Neural progenitor cell (in vitro differentiated cells): ENCODE data around the gene CPNE8. TPM values are rescaled to one million over a fixed set of nuclear protein-coding genes. Genes with fewer than 3 reads are reported as not detected.

ENCODE experiments used
- DNase-seq: peaks from one replicate; pipeline ENCODE4 v3.0.0-alpha.2; 2016; ENCODE audit warnings: low spot score
- H2AFZ ChIP-seq: fragments of 200-600 bp; sonication (generic); replicated peaks from 2 replicates; pipeline ENCODE4 v1.6.1; 2016; ENCODE audit warnings: antibody characterized with exemption
- H3F3A ChIP-seq: fragments of 200-600 bp; sonication (generic); 2 replicates; pipeline ENCODE4 v1.6.1; 2016; ENCODE audit warnings: antibody characterized with exemption, low read depth
- H3K27ac ChIP-seq: fragments of 200-600 bp; sonication (generic); 2 replicates; pipeline ENCODE4 v1.5.1; 2016; ENCODE audit warnings: mild to moderate bottlenecking
- H3K27me3 ChIP-seq: fragments of 200-600 bp; sonication (generic); 2 replicates; pipeline ENCODE4 v1.6.1; 2016; ENCODE audit warnings: mild to moderate bottlenecking, moderate library complexity
- H3K36me3 ChIP-seq: fragments of 200-600 bp; sonication (generic); 2 replicates; pipeline ENCODE4 v1.5.1; 2016
- H3K4me1 ChIP-seq: fragments of 200-600 bp; sonication (generic); 2 replicates; pipeline ENCODE4 v1.6.1; 2016; ENCODE audit warnings: mixed run types
- H3K4me2 ChIP-seq: fragments of 200-600 bp; sonication (generic); 2 replicates; pipeline ENCODE4 v1.6.1; 2016
- H3K4me3 ChIP-seq: fragments of 200-600 bp; sonication (generic); 2 replicates; pipeline ENCODE4 v1.5.1; 2016
- H3K79me2 ChIP-seq: fragments of 200-600 bp; sonication (generic); 2 replicates; pipeline ENCODE4 v1.6.1; 2016; ENCODE audit warnings: low read depth
- H3K9ac ChIP-seq: fragments of 200-600 bp; sonication (generic); 2 replicates; pipeline ENCODE4 v1.6.1; 2016
- H3K9me3 ChIP-seq: fragments of 200-600 bp; sonication (generic); 2 replicates; pipeline ENCODE4 v1.5.1; 2016; ENCODE audit warnings: low read depth
- H4K20me1 ChIP-seq: fragments of 200-600 bp; sonication (generic); 2 replicates; pipeline ENCODE4 v1.6.1; 2016; ENCODE audit warnings: low read depth
- H3K27ac Mint-ChIP-seq: 3 replicates; pipeline ENCODE4 v1.8.0; 2021; ENCODE audit warnings: mixed read lengths
- H3K27me3 Mint-ChIP-seq: 2 replicates; pipeline ENCODE4 v1.8.0; 2022; ENCODE audit warnings: low read depth, mild to moderate bottlenecking, inconsistent platforms, moderate library complexity, mixed read lengths; ENCODE audit not compliant: insufficient read depth
- H3K36me3 Mint-ChIP-seq: 3 replicates; pipeline ENCODE4 v1.8.0; 2021; ENCODE audit warnings: mixed read lengths
- H3K4me1 Mint-ChIP-seq: 3 replicates; pipeline ENCODE4 v1.8.0; 2021; ENCODE audit warnings: mixed read lengths
- H3K4me3 Mint-ChIP-seq: 3 replicates; pipeline ENCODE4 v1.8.0; 2021; ENCODE audit warnings: mild to moderate bottlenecking, moderate library complexity, mixed read lengths
- H3K9me3 Mint-ChIP-seq: 3 replicates; pipeline ENCODE4 v1.8.0; 2020; ENCODE audit warnings: mixed read lengths
- EZH2 ChIP-seq: fragments of 200-600 bp; sonication (generic); IDR thresholded peaks from 2 replicates; pipeline ENCODE4 v1.6.1; 2017; ENCODE audit warnings: antibody characterized with exemption, mild to moderate bottlenecking, moderate library complexity
- EZH2phosphoT487 ChIP-seq: fragments of 200-600 bp; sonication (generic); IDR thresholded peaks from 2 replicates; pipeline ENCODE4 v1.6.1; 2017; ENCODE audit warnings: antibody characterized with exemption
- total RNA-seq: library from RNA; depleted of rRNA; stranded (reverse); fragments of >200 nt; gene quantifications from 2 replicates; pipeline ENCODE4 v1.2.3, GENCODE V29; 2015; ENCODE audit warnings: low replicate concordance
- TF ChIP-seq, protein P1 (sequence below): fragments of 200-600 bp; sonication (generic); IDR thresholded peaks from 2 replicates; pipeline ENCODE4 v1.5.1; 2017; ENCODE audit warnings: antibody characterized with exemption, mild to moderate bottlenecking

Gene CPNE8
- total RNA-seq, 1 donor from 2014 or later, result 19.5 TPM

DNA sequence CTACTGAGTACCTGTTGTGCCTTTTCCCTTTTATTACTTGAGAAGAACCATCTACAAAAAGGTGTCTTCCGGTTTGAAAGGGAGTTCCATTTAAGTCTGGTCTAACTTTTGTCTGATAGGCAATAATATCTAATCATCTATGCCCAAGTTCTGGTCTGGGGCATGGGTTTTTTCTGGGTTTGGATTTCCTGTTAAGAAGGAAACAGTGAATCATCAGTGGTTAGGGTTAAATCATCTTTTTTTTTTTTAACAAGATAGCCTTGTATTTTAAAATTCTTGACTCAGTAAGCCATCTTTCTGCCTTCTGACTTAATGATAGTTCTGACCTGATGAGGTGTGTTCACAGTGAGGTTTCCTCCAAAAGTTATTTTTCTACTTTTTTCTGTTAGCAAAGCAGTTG lies 29.3 kb upstream of the CPNE8 start:
- peaks cover 2% of the 10 kb centered on the region for H3K4me1 Mint-ChIP-seq
- H3K27ac ChIP-seq, result no peak overlapping the region
- H3K9ac ChIP-seq, result no peak overlapping the region
- no peaks in the 10 kb centered on the region for H3K36me3 Mint-ChIP-seq
- H3K9me3 ChIP-seq, result no peaks in the 10 kb centered on the region
- no peaks in the 10 kb centered on the region for H3K79me2 ChIP-seq
- H2AFZ ChIP-seq, result no peak overlapping the region
- H3K4me2 ChIP-seq, result no peak overlapping the region
- DNase-seq, result no peak
- peaks cover 2% of the 10 kb centered on the region for H3K27me3 Mint-ChIP-seq
- no peaks in the 10 kb centered on the region for H3K4me1 ChIP-seq
- no peak overlapping the region for H3K4me3 ChIP-seq
- TF ChIP-seq EZH2phosphoT487 (no peak), EZH2 (no peak)
- TF ChIP-seq, protein P1, sequence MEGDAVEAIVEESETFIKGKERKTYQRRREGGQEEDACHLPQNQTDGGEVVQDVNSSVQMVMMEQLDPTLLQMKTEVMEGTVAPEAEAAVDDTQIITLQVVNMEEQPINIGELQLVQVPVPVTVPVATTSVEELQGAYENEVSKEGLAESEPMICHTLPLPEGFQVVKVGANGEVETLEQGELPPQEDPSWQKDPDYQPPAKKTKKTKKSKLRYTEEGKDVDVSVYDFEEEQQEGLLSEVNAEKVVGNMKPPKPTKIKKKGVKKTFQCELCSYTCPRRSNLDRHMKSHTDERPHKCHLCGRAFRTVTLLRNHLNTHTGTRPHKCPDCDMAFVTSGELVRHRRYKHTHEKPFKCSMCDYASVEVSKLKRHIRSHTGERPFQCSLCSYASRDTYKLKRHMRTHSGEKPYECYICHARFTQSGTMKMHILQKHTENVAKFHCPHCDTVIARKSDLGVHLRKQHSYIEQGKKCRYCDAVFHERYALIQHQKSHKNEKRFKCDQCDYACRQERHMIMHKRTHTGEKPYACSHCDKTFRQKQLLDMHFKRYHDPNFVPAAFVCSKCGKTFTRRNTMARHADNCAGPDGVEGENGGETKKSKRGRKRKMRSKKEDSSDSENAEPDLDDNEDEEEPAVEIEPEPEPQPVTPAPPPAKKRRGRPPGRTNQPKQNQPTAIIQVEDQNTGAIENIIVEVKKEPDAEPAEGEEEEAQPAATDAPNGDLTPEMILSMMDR, result no peak
- no peaks in the 10 kb centered on the region for H4K20me1 ChIP-seq
- no peaks in the 10 kb centered on the region for H3K36me3 ChIP-seq
- H3K9me3 Mint-ChIP-seq, result peaks cover 2% of the 10 kb centered on the region
- H3K27ac Mint-ChIP-seq, result no peak overlapping the region
- no peaks in the 10 kb centered on the region for H3K27me3 ChIP-seq
- no peak overlapping the region for H3K4me3 Mint-ChIP-seq
- no peaks in the 10 kb centered on the region for H3F3A ChIP-seq

DNA sequence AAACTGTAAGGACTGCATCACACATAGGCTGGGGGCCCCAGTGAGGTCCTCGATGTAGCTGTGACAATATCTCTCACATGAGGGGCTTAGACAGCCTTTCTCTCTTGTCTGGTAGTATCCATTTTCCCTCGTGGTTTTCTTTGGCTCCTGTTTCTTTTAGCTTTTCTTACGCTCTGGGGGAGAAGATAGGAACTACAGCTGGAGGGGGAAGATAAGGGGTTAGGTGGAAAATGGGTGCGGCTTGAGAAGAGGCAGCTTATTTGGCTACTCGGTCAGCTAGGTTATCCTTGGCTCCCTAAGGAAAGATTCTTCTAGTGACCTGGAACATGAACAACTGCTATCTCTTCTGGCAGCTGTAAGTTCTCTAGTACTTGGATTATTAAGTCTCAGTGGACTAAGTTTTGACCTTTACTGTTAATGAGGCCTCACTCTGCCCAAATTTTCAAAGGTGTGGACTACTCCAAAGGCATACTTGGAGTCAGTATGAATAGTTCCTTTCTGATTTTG lies 28.7 kb upstream of the CPNE8 start:
- TF ChIP-seq EZH2phosphoT487 (no peak), EZH2 (no peak)
- TF ChIP-seq, protein P1, result no peak
- Histone ChIP-seq H4K20me1 (no peaks in the 10 kb centered on the region), H2AFZ (no peak overlapping the region), H3K9me3 (no peaks in the 10 kb centered on the region), H3K4me2 (no peak overlapping the region), H3K27ac (no peak overlapping the region), H3K4me3 (no peak overlapping the region), H3K4me1 (no peaks in the 10 kb centered on the region), H3K36me3 (no peaks in the 10 kb centered on the region), H3K79me2 (no peaks in the 10 kb centered on the region), H3K9ac (no peak overlapping the region), H3K27me3 (no peaks in the 10 kb centered on the region), H3F3A (no peaks in the 10 kb centered on the region)
- Mint-ChIP-seq H3K9me3 (peaks cover 2% of the 10 kb centered on the region), H3K4me3 (no peak overlapping the region), H3K4me1 (peaks cover 2% of the 10 kb centered on the region), H3K27ac (no peak overlapping the region), H3K36me3 (no peaks in the 10 kb centered on the region), H3K27me3 (peaks cover 2% of the 10 kb centered on the region)
- no peak for DNase-seq

GRCh38 chr12:38932320-38932719 lies 26.9 kb upstream of the CPNE8 start:
- DNase-seq, result no peak
- no peaks in the 10 kb centered on the region for H3K79me2 ChIP-seq
- no peak overlapping the region for H3K4me2 ChIP-seq
- no peaks in the 10 kb centered on the region for H3K9me3 ChIP-seq
- no peak overlapping the region for H3K4me3 ChIP-seq
- Mint-ChIP-seq H3K36me3 (no peaks in the 10 kb centered on the region), H3K4me1 (peaks cover 2% of the 10 kb centered on the region), H3K27ac (no peak overlapping the region), H3K4me3 (no peak overlapping the region), H3K27me3 (peaks cover 2% of the 10 kb centered on the region), H3K9me3 (peaks cover 2% of the 10 kb centered on the region)
- H3K27me3 ChIP-seq, result no peaks in the 10 kb centered on the region
- H3K4me1 ChIP-seq, result no peaks in the 10 kb centered on the region
- no peaks in the 10 kb centered on the region for H4K20me1 ChIP-seq
- no peaks in the 10 kb centered on the region for H3F3A ChIP-seq
- H3K27ac ChIP-seq, result no peak overlapping the region
- H3K9ac ChIP-seq, result no peak overlapping the region
- no peaks in the 10 kb centered on the region for H3K36me3 ChIP-seq
- TF ChIP-seq EZH2 (no peak), EZH2phosphoT487 (no peak)
- TF ChIP-seq, protein P1, result no peak
- H2AFZ ChIP-seq, result no peak overlapping the region
